22Rv1 (cell line): ENCODE measurements around the gene IL6R.
"Not testable (repeated sequence)": the region's sequence is repeated elsewhere in the genome, so short reads cannot be mapped to it uniquely, and the experiment has no call there.

Experiments used
- H3K27ac ChIP-seq: fragments of 450-650 bp; 2 replicates; pipeline ENCODE4 v1.5.1; 2017
- CTCF ChIP-seq: fragments of 450-650 bp; IDR thresholded peaks from 2 replicates; pipeline ENCODE4 v1.5.1; 2017; ENCODE audit warnings: mild to moderate bottlenecking
- ZFX ChIP-seq: fragments of 450-650 bp; IDR thresholded peaks from 2 replicates; pipeline ENCODE4 v1.6.1; 2017; ENCODE audit warnings: antibody characterized with exemption, borderline replicate concordance

IL6R gene

GRCh38 chr1:154478639-154479038, 73.5 kb downstream of the IL6R start:
- TF ChIP-seq CTCF (0 out of 2 replicates have a peak, but pooled peaks have one; percentile 8), ZFX (no peak)
- no peak overlapping the region for H3K27ac ChIP-seq

GRCh38 chr1:154479764-154480421, 74.8 kb downstream of the IL6R start:
- TF ChIP-seq ZFX = no peak
- TF ChIP-seq CTCF = peak; percentile 98
- no peak overlapping the region for H3K27ac ChIP-seq

GRCh38 chr1:154481053-154481452, 75.9 kb downstream of the IL6R start:
- H3K27ac ChIP-seq = no peak overlapping the region
- TF ChIP-seq ZFX (no peak), CTCF (no peak)

- TF ChIP-seq CTCF = no peak
- TF ChIP-seq ZFX = no peak
- H3K27ac ChIP-seq = no peak overlapping the region
Measured at GRCh38 chr1:154483941-154484803, 79.0 kb downstream of the IL6R start.

- no peak for TF ChIP-seq ZFX
- no peak for TF ChIP-seq CTCF
- no peak overlapping the region for H3K27ac ChIP-seq
Measured at GRCh38 chr1:154485106-154485505, 80.0 kb downstream of the IL6R start.

- H3K27ac ChIP-seq = no peak overlapping the region
- TF ChIP-seq ZFX = no peak
- no peak for TF ChIP-seq CTCF
Measured at GRCh38 chr1:154485910-154486496, 80.9 kb downstream of the IL6R start.

GRCh38 chr1:154486756-154487155, 81.6 kb downstream of the IL6R start:
- not testable (repeated sequence) for H3K27ac ChIP-seq
